ENCODE results near the gene CAMK2N1. TPM values are rescaled to one million over a fixed set of nuclear protein-coding genes. Genes with fewer than 3 reads are reported as not detected.

Gene CAMK2N1
- total and polyA plus RNA-seq, 5 donors = 15.6 to 28.5 (median 15.8) TPM

- Histone ChIP-seq H3K9me3 (ENCODE audit: control insufficient read depth, low read length) (no peaks in the 10 kb centered on the region), H3K4me1 (ENCODE audit: control insufficient read depth, insufficient read depth, low read length) (peaks cover 2% of the 10 kb centered on the region), H3K27me3 (ENCODE audit: control insufficient read depth, insufficient read depth) (no peaks in the 10 kb centered on the region), H3K4me3 (ENCODE audit: low read length) (no peak overlapping the region), H3K27ac (ENCODE audit: low read length) (no peak overlapping the region)
- 54% methylated on average over 6 of the region's 6 CpGs for WGBS
- DNase-seq (no peak), ATAC-seq (no peak)
- intact Hi-C loops (cut with DNase I) = no loop called here
Measured at GRCh38 chr1:20511518-20512428, 25.8 kb upstream of the CAMK2N1 start.

- ATAC-seq (no peak), DNase-seq (no peak)
- intact Hi-C loops (cut with DNase I) = no loop called here
- Histone ChIP-seq H3K27ac (ENCODE audit: low read length) (peak overlapping the region; percentile 36), H3K4me1 (ENCODE audit: control insufficient read depth, insufficient read depth, low read length) (peaks cover 2% of the 10 kb centered on the region), H3K9me3 (ENCODE audit: control insufficient read depth, low read length) (no peaks in the 10 kb centered on the region), H3K27me3 (ENCODE audit: control insufficient read depth, insufficient read depth) (no peaks in the 10 kb centered on the region), H3K4me3 (ENCODE audit: low read length) (peak overlapping the region; percentile 89)
- 63% methylated on average over 5 of the region's 5 CpGs for WGBS
Measured at GRCh38 chr1:20508411-20508771, 22.4 kb upstream of the CAMK2N1 start.

GRCh38 chr1:20507564-20508410, 21.8 kb upstream of the CAMK2N1 start, which contains the start of gene MUL1:
Gene MUL1, minus strand, starts transcription at chr1:20508151. Its CDS starts 127 bp downstream, at chr1:20508024.
- peaks cover 2% of the 10 kb centered on the region for H3K4me1 ChIP-seq (ENCODE audit: control insufficient read depth, insufficient read depth, low read length)
- peak within 1 kb of the TSS; percentile 58 for H3K27ac ChIP-seq (ENCODE audit: low read length)
- WGBS = under 1% methylated on average over 58 of the region's 58 CpGs
- H3K4me3 ChIP-seq (ENCODE audit: low read length) = peak within 1 kb of the TSS; percentile 89
- H3K9me3 ChIP-seq (ENCODE audit: control insufficient read depth, low read length) = no peaks in the 10 kb centered on the region
- intact Hi-C loops (cut with DNase I) = no loop called here
- H3K27me3 ChIP-seq (ENCODE audit: control insufficient read depth, insufficient read depth) = no peaks in the 10 kb centered on the region
- ATAC-seq (peak; percentile 98), DNase-seq (peak; percentile 97 to 98 (median 98))

GRCh38 chr1:20507248-20507563, 21.2 kb upstream of the CAMK2N1 start:
- no peak for DNase-seq
- Histone ChIP-seq H3K9me3 (ENCODE audit: control insufficient read depth, low read length) (no peaks in the 10 kb centered on the region), H3K27me3 (ENCODE audit: control insufficient read depth, insufficient read depth) (no peaks in the 10 kb centered on the region), H3K4me1 (ENCODE audit: control insufficient read depth, insufficient read depth, low read length) (peaks cover 2% of the 10 kb centered on the region), H3K4me3 (ENCODE audit: low read length) (peak overlapping the region; percentile 89), H3K27ac (ENCODE audit: low read length) (peak overlapping the region; percentile 58)
- ATAC-seq = peak in 1 of 2 donors; percentile 3
- WGBS = 31% methylated on average over 5 of the region's 5 CpGs
- intact Hi-C loops (cut with DNase I) = no loop called here

- Histone ChIP-seq H3K4me1 (ENCODE audit: control insufficient read depth, insufficient read depth, low read length) (peaks cover 2% of the 10 kb centered on the region), H3K4me3 (ENCODE audit: low read length) (no peak overlapping the region), H3K9me3 (ENCODE audit: control insufficient read depth, low read length) (no peaks in the 10 kb centered on the region), H3K27me3 (ENCODE audit: control insufficient read depth, insufficient read depth) (no peaks in the 10 kb centered on the region), H3K27ac (ENCODE audit: low read length) (no peak overlapping the region)
- DNase-seq (no peak), ATAC-seq (no peak)
- WGBS = 86% methylated on average over 1 of the region's 1 CpG
- intact Hi-C loops (cut with DNase I) = no loop called here
Measured at GRCh38 chr1:20505488-20505887, 19.5 kb upstream of the CAMK2N1 start.

GRCh38 chr1:20500716-20501115, 14.7 kb upstream of the CAMK2N1 start:
- Histone ChIP-seq H3K4me3 (ENCODE audit: low read length) (no peak overlapping the region), H3K27me3 (ENCODE audit: control insufficient read depth, insufficient read depth) (no peaks in the 10 kb centered on the region), H3K4me1 (ENCODE audit: control insufficient read depth, insufficient read depth, low read length) (no peaks in the 10 kb centered on the region), H3K27ac (ENCODE audit: low read length) (no peak overlapping the region), H3K9me3 (ENCODE audit: control insufficient read depth, low read length) (no peaks in the 10 kb centered on the region)
- ATAC-seq = no peak
- intact Hi-C loops (cut with DNase I) = no loop called here
- DNase-seq = no peak
- WGBS = 88% methylated on average over 17 of the region's 17 CpGs

- ATAC-seq (no peak), DNase-seq (no peak)
- intact Hi-C loops (cut with DNase I) = loop anchor here in 1 of 4 donors (10.0 kb wide), 1 partner anchor 585 kb away; no protein-coding TSS in a partner anchor
- Histone ChIP-seq H3K4me1 (ENCODE audit: control insufficient read depth, insufficient read depth, low read length) (no peaks in the 10 kb centered on the region), H3K4me3 (ENCODE audit: low read length) (no peak overlapping the region), H3K27ac (ENCODE audit: low read length) (no peak overlapping the region), H3K27me3 (ENCODE audit: control insufficient read depth, insufficient read depth) (no peaks in the 10 kb centered on the region), H3K9me3 (ENCODE audit: control insufficient read depth, low read length) (no peaks in the 10 kb centered on the region)
- WGBS = 88% methylated on average over 14 of the region's 14 CpGs
Measured at GRCh38 chr1:20499718-20500117, 13.7 kb upstream of the CAMK2N1 start.

GRCh38 chr1:20499105-20499504, 13.1 kb upstream of the CAMK2N1 start:
- Histone ChIP-seq H3K27me3 (ENCODE audit: control insufficient read depth, insufficient read depth) (no peaks in the 10 kb centered on the region), H3K4me1 (ENCODE audit: control insufficient read depth, insufficient read depth, low read length) (no peaks in the 10 kb centered on the region), H3K4me3 (ENCODE audit: low read length) (no peak overlapping the region), H3K9me3 (ENCODE audit: control insufficient read depth, low read length) (no peaks in the 10 kb centered on the region), H3K27ac (ENCODE audit: low read length) (no peak overlapping the region)
- DNase-seq (no peak), ATAC-seq (no peak)
- 81% methylated on average over 5 of the region's 5 CpGs for WGBS
- intact Hi-C loops (cut with DNase I) = loop anchor here in 1 of 4 donors (10.0 kb wide), 1 partner anchor 584 kb away; no protein-coding TSS in a partner anchor

GRCh38 chr1:20498116-20498515, 12.1 kb upstream of the CAMK2N1 start:
- Histone ChIP-seq H3K27ac (ENCODE audit: low read length) (no peak overlapping the region), H3K9me3 (ENCODE audit: control insufficient read depth, low read length) (no peaks in the 10 kb centered on the region), H3K27me3 (ENCODE audit: control insufficient read depth, insufficient read depth) (no peaks in the 10 kb centered on the region), H3K4me3 (ENCODE audit: low read length) (no peak overlapping the region), H3K4me1 (ENCODE audit: control insufficient read depth, insufficient read depth, low read length) (no peaks in the 10 kb centered on the region)
- DNase-seq = no peak
- no peak for ATAC-seq
- intact Hi-C loops (cut with DNase I) = loop anchor here in 1 of 4 donors (10.0 kb wide), 1 partner anchor 583 kb away; no protein-coding TSS in a partner anchor
- 80% methylated on average over 7 of the region's 7 CpGs for WGBS

GRCh38 chr1:20497506-20497905, 11.5 kb upstream of the CAMK2N1 start:
- no peaks in the 10 kb centered on the region for H3K9me3 ChIP-seq (ENCODE audit: control insufficient read depth, low read length)
- intact Hi-C loops (cut with DNase I) = loop anchor here in 1 of 4 donors (10.0 kb wide), 1 partner anchor 583 kb away; no protein-coding TSS in a partner anchor
- no peaks in the 10 kb centered on the region for H3K4me1 ChIP-seq (ENCODE audit: control insufficient read depth, insufficient read depth, low read length)
- no peak overlapping the region for H3K4me3 ChIP-seq (ENCODE audit: low read length)
- H3K27me3 ChIP-seq (ENCODE audit: control insufficient read depth, insufficient read depth) = no peaks in the 10 kb centered on the region
- no peak for DNase-seq
- WGBS = 64% methylated on average over 6 of the region's 6 CpGs
- no peak for ATAC-seq
- no peak overlapping the region for H3K27ac ChIP-seq (ENCODE audit: low read length)
